Measurements from ENCODE around the gene DNAH11.
"Not testable (repeated sequence)": the region's sequence is repeated elsewhere in the genome, so short reads cannot be mapped to it uniquely, and the experiment has no call there.

DNA sequence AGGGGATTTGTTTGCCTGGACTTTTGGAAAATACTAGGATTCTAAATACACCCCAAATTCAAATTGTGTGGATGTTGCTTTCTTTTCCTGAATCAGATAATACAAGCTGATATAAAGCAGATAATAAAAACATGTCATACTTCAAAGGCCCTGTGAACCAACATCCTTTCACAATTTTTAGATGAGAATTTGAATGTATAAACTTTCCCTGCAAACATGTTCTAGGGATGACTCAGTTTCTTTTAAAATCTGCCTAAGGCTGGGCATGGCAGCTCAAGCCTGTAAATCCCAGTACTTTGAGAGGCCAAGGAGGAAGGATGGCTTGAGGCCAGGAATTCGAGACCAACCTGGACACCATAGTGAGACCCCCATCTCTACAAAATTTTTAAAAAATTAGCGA, 340.7 kb downstream of the DNAH11 start:
- TF ChIP-seq RAD21 (IDR thresholded peaks at IDR 0.05 in 1 of 2, conservative IDR thresholded peaks at IDR 0.05 in 1 of 2; ENCODE audit: low read depth in 2 of 2, low read length in 2 of 2); GABPA (IDR thresholded peaks at IDR 0.05; ENCODE audit: borderline replicate concordance, insufficient read depth, low read length); POLR2A (IDR thresholded peaks at IDR 0.05; ENCODE audit: control extremely low read depth in 1 of 2, low read depth in 2 of 2, low read length in 2 of 2); RBBP5 (IDR thresholded peaks at IDR 0.05; ENCODE audit: borderline replicate concordance, low read depth, low read length); EZH2 (IDR thresholded peaks at IDR 0.05; ENCODE audit: low read depth, low read length, severe bottlenecking); CREB1 (IDR thresholded peaks at IDR 0.05); TAF1 (IDR thresholded peaks at IDR 0.05; ENCODE audit: low read depth, low read length); SRF (IDR thresholded peaks at IDR 0.05; ENCODE audit: low read depth, low read length): not testable (repeated sequence)
- TF ChIP-seq, protein P1, sequence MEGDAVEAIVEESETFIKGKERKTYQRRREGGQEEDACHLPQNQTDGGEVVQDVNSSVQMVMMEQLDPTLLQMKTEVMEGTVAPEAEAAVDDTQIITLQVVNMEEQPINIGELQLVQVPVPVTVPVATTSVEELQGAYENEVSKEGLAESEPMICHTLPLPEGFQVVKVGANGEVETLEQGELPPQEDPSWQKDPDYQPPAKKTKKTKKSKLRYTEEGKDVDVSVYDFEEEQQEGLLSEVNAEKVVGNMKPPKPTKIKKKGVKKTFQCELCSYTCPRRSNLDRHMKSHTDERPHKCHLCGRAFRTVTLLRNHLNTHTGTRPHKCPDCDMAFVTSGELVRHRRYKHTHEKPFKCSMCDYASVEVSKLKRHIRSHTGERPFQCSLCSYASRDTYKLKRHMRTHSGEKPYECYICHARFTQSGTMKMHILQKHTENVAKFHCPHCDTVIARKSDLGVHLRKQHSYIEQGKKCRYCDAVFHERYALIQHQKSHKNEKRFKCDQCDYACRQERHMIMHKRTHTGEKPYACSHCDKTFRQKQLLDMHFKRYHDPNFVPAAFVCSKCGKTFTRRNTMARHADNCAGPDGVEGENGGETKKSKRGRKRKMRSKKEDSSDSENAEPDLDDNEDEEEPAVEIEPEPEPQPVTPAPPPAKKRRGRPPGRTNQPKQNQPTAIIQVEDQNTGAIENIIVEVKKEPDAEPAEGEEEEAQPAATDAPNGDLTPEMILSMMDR (IDR thresholded peaks at IDR 0.05; ENCODE audit: control extremely low read depth in 1 of 3, insufficient read depth in 1 of 3, low read depth in 1 of 3, low read length in 3 of 3): not testable (repeated sequence)
- TF ChIP-seq, protein P2, sequence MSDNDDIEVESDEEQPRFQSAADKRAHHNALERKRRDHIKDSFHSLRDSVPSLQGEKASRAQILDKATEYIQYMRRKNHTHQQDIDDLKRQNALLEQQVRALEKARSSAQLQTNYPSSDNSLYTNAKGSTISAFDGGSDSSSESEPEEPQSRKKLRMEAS (IDR thresholded peaks at IDR 0.05): not testable (repeated sequence)
